GM19099 (cell line): Measurements from ENCODE around the gene NOL12.

Source experiments
- POLR2A ChIP-seq: IDR thresholded peaks from 3 replicates; pipeline ENCODE4 v1.6.1; 2011; ENCODE audit warnings: low read depth; ENCODE audit not compliant: insufficient read length; ENCODE audit errors: extremely low read depth

NOL12 gene

DNA sequence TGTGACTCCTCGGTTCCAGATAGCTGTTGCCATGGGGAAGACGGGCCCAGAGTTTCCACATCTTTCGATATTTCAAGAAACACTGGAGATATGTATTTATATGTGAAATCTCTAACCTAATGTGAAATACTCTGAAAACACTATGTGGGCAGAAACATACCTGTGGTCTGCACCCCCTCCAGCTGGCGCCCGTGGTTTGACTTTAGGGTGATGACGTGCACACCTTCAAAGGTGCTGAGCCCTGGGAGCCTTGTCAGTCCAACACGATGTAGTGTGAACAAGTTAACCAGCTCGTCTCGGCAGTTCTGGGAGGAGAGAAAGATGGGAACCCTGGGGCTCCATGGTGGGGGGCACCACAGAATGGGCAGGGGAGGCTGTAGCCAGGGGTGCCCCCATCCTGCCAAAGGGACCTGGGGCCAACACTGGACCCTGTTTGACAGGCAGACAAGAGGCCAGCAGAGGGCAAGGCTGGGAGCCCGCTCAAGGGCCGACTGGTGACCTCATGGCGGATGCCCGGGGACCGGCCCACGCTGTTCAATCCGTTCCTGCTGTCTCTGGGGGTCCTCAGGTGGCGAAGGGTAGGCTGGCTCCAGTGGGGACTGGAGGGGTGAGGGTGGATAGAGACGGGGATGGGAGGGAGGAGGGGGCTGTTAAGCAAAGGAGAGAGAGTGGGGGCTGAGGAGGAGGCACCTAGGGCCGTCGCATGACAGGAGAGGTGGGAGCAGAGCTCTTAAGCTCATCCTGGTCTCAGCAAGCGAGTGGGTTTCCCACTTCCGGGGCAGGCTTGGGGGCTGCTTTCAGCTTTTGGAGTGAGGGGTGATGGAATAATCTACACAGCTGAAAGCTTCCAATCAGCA, 54.5 kb downstream of the NOL12 start:
- TF ChIP-seq POLR2A: no peak

DNA sequence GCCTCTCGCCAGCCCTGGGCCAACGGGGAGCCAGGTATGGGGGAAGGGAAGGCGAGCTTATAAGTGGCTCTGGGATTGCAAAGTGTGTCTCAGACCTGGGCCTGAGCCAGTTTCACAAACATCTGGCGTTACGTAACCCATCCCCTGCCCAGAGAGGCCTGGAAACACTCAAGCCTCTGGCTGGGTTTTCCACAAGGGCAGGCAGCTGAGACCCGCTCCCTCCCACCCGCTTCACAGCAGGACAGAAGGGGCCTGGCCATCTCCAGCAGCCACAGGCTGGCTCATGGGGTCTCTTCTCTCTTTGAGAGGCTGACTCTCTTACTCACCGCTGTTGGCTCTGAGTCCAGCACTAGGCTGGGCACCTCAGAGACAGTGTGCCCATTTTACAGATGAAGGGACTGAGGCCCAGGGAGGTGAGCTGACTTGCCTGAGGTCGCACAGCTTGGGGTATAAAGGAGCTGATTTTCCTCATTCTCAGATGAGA, 55.2 kb downstream of the NOL12 start:
- no peak for TF ChIP-seq POLR2A

DNA sequence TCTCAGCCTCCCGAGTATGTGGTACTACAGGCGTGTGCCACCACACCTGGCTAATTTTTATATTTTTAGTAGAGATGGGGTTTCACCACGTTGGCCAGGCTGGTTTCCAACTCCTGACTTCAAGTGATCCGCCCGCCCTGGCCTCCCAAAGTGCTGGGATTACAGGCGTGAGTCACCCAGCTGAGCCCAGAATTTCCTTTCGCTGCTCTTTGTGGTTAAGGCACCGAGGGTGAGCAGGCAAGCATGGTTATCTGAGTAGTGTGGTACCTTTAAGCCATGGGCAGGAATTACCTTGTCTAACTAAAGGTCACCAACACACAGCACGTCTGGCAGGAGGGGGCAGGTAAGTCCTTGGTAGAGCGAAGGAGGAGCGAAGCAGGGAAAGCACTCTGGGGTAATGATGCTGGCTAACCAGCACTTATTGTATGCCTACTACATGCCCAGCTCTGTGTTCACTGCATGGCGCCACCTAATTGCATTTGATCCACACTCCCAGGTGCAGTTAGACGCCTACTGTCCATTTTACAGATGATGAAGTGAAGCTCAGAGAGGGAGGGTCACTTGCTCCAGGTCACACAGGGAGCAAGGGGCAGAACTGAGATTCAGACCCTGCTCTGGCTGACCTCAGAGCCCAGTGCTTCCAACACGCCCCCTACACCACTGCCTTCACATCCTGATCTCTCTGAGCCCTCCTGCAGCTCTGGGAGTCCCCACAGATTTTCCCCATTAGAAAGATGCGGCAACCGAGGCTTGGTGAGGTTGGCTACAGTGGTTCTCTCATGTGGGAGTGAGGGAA, 56.4 kb downstream of the NOL12 start:
- no peak for TF ChIP-seq POLR2A
